RKO (cell line): ENCODE measurements around the gene SREK1.

Experiments
- DNase-seq: peaks from one replicate; pipeline ENCODE4 v3.0.0-alpha.2; 2016; ENCODE audit warnings: low spot score

SREK1 gene

DNA sequence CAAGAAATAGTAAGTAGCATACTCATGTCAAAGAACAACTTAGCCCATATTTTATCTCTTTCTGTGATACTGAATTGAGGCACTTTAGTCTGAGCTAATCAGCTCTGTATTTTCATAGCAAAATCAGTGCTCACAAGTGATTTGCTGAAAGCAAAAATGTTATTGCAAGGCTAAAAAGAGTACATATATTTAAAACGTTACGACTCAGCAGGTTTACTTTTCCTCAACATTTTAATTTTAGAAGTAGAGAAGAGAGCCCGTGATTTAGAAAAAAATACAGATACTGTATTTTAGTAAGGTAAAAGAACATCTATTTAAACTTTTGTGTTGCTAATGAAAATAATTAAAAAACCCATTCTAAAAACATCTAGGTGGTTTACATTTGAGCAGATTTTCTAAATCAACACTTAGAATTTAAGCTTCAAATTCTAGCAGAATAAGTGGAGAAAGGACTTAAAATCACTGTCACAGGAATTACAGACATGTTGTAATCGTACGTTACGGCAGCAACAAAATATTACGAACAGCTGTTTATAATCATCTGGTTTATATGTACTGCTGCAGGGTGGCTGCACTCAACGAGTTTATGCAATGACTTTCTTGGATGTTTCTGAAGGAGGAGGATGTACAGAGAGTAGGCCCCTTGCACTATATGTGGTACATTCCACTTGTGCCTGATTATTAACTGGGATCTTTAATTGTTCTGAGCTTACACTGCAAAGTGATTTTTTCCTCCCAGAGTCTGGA, 20.1 kb downstream of the SREK1 start:
- DNase-seq: no peak

DNA sequence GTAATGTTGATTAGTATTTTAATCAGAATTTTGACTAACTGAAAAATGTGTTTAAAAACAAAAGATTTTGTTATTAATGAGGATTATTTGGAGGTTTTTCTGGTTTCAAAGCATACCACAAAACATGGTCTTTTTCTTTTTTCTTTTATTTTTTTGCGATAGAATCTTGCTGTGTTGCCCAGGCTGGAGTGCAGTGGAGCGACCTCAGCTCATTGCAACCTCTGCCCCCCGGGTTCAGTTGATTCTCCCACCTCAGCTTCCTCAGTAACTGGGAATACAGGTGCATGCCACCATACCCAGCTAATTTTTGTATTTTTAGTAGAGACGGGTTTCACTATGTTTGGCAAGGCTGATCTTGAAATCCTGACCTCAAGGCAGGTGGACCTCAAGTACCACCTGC, 24.1 kb downstream of the SREK1 start:
- DNase-seq: no peak

DNA sequence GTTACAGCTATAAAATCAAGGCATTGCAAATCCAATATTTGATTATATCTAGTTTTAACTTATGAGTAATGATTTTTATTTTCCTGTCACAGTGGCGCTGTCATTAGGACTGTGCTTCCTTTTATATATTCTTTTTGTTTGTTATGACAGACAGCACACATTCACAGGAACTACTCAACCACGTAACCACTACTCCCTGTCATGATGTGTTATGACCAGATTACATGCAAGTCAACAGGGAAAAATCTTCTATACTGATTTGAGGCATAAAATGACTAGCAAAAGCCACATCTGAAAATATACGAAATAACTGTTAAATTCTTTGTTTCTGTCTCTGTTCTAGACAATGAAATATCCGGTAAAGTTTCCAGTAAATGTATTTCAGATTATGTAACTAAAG, 25.4 kb downstream of the SREK1 start:
- DNase-seq: no peak

DNA sequence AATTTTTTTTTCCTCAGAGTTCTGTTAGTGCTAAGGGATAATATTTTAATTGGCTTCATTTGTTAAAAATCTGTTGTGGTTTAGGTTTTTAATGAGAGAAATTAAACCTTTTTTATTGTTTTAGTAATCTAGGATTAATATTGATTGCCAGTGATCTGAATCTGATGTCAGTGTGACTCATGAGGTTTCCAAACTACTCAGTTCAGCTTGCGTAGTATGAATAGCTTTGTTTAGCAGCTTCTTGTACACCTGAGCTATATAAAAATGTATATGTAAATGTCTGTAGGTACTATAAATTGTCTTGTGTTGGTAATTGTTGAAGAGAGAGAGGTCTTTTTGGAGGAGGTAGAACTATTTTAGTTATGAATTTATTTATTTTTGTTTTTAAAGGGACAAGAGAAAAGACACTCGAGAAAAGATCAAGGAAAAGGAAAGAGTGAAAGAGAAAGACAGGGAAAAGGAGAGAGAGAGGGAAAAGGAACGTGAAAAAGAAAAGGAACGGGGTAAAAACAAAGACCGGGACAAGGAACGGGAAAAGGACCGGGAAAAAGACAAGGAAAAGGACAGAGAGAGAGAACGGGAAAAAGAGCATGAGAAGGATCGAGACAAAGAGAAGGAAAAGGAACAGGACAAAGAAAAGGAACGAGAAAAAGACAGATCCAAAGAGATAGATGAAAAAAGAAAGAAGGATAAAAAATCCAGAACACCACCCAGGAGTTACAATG, 26.3 kb downstream of the SREK1 start:
- no peak for DNase-seq

DNA sequence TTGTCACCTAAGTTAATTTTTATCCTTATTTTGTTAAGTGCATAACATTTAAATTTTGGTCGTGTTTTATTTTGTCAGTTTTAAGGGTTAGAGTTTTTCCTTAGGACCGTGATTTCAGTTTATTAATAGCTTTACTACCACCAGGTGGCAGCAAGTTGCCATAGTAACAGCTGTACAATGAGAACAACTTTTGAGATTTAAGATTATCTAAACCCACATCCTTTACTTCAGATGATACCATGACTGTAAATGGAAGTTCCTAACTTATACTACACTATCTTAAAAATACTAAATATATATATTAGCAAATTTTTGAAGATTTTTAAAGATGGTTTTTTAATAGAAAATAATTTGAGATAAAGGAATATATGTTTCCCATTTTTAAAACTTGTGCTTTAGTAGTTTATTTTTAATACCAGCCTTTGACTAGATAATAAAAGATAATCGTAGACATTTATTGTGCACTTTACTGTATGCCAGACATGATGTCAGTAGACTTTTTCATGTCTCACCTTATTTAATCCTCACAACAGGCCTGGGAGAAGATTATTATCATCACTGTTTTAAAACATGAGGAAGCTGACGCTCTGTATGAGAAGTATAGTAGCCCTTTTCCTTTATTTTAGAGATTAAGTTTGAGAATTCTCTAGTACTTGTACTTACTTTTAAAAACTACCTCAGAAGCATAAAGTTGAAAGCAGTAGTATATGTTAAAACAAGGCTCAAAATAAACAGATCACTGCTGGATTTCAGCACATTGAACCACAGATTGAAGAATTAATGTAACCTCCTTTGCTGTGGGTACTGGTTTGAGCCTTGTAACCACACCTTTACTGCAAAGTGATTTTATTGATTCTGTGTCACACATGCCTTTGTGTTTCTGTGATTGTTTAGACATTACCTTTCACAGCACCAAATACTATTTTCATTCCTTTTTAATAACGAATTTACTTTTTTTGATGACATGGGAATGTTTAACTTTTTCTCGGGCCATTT, 27.5 kb downstream of the SREK1 start:
- DNase-seq: peak; percentile 75

DNA sequence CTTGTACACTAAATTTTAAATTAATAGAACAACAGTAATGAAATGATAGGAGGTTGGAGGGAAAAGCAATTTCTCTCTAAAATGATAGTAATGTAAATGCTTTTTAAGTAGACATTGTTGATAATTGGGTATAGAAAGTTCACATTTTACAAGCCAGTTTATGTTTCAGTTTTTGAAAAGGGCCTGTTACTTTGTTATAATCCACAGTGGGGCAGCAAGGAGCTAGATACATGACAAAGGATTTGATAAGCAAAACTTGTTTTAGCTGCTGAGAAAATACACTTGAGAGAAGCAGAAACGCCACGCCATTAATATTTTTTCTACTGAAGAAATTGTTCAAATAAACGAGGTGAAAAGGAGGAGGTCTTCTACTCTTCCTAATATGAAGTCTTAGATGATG, 30.2 kb downstream of the SREK1 start:
- peak; percentile 49 for DNase-seq

DNA sequence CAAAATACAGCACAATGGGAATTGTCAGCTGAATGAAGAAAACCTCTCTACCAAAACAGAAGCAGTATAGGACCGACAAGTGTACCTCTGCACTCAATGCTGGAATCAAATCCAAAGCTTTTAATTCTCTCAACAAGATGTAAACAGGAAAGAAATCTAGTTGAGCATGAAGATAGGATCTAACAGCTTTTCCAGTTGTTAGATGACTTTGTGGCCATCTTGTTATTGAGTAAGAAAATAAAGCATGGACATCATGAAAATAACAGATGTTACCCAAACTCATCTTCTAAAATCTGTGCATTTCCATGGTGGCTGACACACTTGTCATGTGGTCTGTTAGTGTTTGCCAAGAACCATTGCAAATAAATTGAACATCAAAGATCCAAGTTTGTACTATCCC, 34.7 kb downstream of the SREK1 start:
- DNase-seq: no peak

DNA sequence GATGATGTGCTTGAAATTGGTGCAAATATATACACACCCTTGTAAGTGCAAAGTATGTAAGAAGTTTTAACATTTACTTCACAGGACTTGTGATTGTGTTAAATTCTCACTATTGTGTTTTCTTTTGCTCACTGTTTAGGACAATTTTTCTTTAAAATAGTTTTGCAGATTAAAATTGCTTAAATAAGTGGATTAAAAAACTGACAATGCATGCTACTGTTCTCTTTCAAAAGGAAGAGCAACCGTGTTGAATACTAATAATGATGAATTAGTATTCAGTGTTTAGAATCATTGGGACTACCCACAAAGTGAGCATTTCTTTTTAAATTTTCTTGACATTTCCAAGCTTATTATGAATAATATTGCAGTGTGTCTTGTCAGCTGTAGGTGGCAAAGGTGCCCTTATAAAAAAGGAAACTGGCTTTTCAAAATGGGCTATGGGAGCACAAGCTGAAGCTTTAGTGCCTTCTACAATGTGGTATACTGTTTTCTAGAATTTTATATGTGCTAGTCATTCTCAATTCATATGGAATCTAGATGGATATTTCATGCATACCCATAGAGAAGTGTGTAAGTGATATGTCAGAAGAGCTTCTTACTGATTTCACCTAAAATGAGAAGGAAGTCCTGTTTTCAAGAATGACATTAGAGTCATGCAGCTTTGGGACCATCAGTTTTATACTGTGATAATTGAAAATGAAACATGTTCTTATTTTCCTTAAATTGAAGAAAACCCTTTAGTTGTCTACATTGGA, 35.4 kb downstream of the SREK1 start:
- DNase-seq: no peak

DNA sequence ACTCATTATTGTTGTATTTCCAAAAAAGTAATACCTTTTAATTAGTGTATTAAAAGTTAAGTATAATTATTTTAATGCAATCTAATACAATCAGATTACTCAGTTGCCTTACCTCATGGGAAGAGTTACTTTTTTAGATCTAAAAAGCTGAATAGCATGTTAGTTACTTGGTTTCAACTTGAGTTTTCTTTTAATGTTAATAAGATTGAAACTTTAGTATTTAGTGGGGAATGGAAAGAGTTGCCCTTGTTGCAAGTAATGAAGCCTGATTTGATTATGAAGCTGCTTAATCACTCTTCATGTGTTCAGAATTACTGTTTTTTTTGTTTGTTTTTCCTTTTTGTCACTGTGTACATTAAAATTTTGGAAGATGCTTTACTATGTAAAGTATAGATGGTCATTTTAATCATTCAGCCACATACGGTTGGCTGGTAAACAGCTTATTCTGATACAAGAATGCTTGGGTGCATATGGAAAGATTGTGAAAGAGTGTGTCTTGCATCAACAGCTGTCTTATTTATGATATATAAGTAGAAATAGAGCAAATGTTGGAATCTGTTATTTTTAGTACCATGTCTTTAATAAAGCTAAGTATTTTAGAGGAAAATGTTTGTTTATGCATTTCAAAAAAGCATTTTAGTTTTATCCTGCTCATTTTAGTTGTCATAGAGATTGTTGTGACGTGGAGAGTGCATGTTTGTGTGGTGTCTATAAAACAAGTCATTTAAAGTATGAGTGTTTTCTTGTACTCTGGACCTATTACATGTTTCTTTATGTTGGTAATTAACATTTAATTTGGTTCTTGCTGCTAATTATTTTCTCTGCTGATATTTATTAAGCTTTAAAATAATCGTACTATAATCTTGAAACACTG, 36.4 kb downstream of the SREK1 start:
- no peak for DNase-seq

DNA sequence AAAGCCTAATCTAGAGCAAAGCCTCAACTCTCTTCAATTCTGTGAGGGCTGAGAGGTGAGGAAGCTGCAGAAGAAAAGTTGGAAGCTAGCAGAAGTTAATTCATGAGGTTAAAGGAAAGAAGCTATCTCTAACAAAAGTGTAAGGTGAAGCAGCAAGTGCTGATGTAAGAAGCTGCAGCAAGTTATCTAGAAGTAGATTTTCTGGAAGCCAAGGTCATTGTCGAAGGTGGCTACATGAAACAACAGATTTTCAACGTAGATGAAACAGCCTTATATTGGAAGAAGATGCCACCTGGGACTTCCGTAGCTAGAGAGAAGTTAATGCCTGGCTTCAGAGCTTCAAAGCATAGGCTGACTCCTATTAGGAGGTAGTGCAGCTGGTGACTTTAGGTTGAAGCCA, 42.0 kb downstream of the SREK1 start:
- DNase-seq: no peak

DNA sequence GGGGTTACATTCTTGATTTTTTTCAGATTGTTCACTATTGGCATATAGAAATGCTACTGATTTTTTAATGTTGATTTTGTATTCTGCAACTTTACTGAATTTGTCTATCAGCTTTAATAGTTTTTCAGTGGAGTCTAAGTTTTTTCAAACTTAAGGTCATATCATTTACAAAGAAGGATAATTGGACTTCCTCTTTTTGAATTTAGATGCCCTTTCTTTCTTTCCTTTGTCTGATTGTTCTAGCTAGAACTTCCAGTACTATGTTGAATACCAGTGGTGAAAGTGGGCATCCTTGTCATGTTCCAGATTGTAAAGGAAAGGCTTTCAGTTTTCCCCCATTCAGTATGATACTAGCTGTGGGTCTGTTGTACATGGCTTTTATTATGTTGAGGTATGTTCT, 49.3 kb downstream of the SREK1 start:
- no peak for DNase-seq

DNA sequence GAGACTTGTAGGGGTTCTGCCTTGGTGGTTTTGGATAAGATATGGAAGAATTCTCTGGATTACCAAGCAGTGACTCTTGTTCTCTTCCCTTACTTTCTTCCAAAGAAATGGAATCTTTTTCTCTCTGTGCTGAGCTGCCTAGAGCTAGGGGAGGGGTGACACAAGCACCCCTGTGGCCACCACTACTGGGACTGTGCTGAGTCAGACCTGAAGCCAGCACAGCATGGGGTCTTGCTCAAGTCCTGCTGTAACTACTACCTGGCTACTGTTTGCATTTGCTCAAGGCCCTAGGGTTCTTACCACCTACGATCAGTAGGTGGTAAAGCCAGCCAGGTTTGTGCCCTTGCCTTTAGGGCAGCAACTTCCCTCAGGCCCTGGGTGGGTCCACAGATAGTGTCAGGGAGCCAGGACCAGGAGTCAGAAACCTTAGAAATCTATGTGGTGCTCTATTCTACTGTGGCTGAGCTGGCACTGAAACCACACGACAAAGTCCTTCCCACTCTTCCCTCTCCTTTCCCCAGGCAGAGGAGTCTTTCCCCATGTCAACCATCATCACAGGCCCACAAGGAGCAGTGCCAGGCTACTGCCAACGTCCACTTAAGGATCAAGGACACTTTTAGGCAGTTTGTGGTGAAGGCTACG, 53.8 kb downstream of the SREK1 start:
- no peak for DNase-seq

DNA sequence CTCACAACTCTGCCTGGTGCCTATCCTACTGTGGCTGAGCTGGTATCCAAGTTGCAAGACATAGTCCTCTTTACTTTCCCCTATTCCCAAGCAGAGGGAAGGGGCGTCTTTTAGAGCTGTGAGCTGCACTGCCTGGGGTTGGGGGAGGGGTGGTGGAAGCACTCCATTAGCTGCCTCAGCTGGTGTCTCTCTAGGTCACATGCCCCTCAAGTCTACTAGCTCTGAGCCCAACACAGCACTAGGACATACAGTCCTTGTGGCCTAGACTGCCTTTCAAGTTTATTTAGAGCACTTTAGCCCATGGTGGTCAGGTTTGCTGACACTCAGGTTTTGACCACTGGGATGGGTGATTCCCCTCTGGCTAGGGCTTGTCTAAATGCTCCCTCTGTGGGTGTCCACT, 54.7 kb downstream of the SREK1 start:
- DNase-seq: no peak

DNA sequence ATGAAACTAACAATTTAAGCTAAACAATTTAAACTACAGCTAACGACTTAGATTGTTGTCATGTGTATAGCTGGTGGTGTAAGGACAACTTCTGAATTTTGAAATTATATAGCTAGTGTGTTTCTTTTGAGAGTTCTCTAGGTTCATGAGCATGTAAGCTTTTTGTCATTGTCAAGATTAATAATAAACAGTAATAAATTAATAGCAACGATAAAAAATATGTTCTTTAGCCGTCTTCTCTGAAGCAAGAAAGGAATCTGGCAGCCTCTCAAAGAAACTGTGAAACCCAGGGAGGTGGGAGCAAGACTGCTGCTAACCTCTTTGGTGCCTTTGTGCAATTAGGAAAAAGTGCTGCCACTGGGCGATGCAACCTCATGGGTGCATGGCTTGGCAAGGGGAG, 59.4 kb downstream of the SREK1 start:
- DNase-seq: no peak

DNA sequence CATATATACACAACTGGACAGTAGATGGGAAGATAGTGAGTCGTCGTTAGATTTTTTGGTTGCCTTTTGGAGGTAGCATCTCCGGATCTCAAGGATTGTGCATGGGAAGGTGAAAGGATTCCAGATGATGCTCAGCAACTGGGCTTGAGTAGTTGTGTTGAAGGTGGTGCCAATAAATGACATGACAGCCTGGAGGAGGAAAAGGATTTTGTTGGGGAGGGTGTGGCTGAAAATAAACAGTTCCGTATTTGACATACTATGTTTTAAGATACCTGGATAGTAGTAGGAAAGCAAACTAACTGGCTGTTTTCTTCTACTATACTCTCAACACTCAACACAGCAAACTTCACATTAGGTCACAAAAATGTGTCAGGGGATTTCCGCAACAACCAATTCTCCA, 62.4 kb downstream of the SREK1 start:
- DNase-seq: no peak

DNA sequence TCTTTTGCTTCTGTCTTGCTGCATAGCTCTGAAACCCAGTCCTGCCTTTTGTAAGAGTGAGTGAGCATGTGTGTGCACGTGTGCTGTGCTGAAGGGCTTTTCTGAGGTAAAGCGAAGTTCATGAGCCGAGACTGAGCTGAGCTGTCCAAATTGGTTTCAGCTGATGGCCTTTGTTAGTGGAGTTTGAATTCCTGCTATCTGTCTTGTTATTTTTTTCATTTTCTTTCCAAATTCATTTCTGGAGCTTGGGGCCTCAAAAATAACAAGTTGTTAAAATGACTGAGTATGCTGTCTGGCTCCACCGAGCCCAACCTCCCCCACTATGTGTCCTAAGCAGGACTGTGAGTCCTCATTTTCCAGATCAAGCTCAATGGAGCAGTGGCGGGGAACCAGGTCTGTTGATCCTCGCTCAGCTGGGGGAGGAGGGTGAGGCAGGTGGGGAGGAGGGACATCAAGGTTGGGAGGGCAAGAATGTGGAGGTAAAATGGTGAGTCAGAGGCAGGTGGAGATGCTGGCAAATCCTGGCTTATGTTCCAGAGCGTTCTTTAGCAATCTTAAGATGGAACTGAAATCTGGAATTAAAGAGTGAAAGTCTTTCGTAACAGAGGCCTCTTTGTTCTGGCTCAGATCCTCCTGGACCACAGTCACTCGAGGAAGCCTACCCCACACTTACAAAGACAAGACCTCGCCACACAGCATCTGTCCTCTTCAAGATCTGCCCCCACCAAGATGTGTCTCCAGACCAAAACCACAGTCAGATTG, 63.9 kb downstream of the SREK1 start:
- DNase-seq: no peak

DNA sequence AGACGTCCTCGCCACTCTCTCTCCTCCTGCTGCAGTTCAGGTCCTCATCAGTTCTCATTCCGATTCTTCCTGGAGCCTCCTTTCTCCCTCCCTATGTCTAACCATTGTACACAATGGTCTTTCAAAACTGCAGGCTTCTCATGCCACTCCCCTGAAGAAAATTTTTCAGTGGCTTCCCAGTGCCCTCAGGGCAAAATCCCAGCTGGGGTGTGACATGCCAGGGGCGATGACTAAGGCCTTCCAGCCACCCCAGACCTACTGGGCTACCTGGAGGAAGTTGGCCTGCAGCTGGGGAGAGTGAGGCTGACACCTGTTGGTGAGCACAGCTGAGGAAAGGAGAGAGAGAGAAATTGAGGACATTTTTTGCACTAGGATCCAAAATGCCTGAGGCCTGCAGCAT, 65.2 kb downstream of the SREK1 start:
- no peak for DNase-seq

DNA sequence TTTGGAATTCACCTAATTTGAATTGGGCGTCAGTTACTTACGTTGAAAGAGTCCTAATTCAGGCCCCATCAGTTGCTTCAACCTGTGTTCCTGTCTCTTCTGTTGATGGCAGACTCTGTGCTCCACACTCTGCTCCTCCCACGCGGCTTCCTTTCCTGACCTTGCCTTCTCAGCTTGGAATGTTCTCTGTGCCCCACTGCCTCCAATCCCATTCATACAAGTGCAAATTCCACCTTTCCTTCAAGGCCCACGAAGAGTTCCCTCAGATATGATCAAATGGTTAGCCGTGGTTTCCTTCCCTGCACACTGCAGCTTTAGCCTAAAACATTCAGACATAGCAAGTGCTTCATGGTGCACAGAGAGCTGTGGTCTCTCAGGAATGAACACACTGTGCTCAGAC, 65.7 kb downstream of the SREK1 start:
- no peak for DNase-seq

DNA sequence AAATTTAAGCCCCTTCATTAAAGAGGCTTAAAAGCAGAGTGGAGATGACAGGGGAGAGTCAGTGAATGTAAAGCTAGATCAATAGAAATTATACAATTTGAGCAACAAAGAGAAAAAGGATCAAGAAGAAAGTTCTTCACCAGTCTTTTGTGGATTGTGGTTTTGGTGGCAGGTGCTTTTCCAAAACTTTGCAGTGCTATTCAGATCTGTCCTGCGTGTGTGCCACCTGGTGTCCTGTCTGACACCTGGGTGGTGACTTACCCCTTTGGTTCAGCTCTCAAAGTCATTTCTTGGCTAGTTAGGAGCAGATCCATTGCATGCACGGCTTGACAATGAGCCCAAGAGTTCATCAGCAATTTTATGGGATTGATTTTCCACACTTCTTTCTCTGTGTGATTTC, 69.4 kb downstream of the SREK1 start:
- no peak for DNase-seq

DNA sequence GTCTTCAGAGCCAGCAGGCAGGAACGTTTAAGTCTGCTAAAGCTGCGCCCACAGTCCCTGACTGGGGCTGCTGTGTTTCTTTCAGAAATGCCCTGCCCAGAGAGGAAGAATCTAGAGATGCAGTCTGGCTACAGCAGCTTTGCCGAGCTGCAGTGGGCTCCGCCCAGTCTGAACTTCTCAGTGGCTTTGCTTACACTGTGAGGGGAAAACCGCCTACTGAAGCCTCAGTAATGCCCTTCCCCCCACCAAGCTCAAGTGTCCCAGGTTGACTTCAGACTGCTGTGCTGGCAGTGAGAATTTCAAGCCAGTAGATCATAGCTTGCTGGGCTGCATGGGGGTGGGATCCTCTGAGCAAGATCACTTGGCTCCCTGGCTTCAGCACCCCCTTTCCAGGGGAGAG, 78.4 kb downstream of the SREK1 start:
- no peak for DNase-seq
